Keratinocyte (primary cell): Measurements from ENCODE around the gene RSL1D1.

ENCODE experiments used
- CTCF ChIP-seq, 3 experiments: IDR thresholded peaks in 1 of 3; conservative IDR thresholded peaks in 1 of 3; optimal IDR thresholded peaks in 1 of 3; 2 replicates in 2 of 3; 3 replicates in 1 of 3; pipeline versions ENCODE3 to v1.5.1; 2011; ENCODE audit warnings: low read length in 3 of 3, mild to moderate bottlenecking in 3 of 3, moderate library complexity in 2 of 3, control low read depth in 1 of 3, inconsistent platforms in 1 of 3; ENCODE audit not compliant: insufficient read depth in 2 of 3; ENCODE audit errors: extremely low read depth in 1 of 3
- EZH2 ChIP-seq: IDR thresholded peaks from one replicate; pipeline ENCODE4 v1.6.1; 2012; ENCODE audit warnings: inconsistent platforms, mild to moderate bottlenecking, low read length, moderate library complexity

GRCh38 chr16:11892761-11893160, 41.4 kb upstream of the RSL1D1 start:
- no peak for TF ChIP-seq EZH2
- no peak for TF ChIP-seq CTCF (optimal IDR thresholded peaks at IDR 0.05 in 1 of 3, IDR thresholded peaks at IDR 0.05 in 1 of 3, conservative IDR thresholded peaks at IDR 0.05 in 1 of 3; ENCODE audit: extremely low read depth in 1 of 3, insufficient read depth in 2 of 3, low read length in 3 of 3)
